HepG2 (cell line): Measurements from ENCODE around the gene GOLGA6C. TPM values are rescaled to one million over a fixed set of nuclear protein-coding genes. Genes with fewer than 3 reads are reported as not detected.

Experiments
- ATAC-seq: fragments of 200-7000 bp; cut with Tn5 transposase; 3 replicates; pipeline ENCODE4 v1.9.1; 2020; ENCODE audit warnings: mild to moderate bottlenecking, moderate library complexity
- BruUV-seq: library from RNA; stranded (reverse); fragments of 400-500 nt; replicated peaks from 2 replicates; lab custom pipeline; 2021; lab: Mats Ljungman, UMichigan
- CTCF ChIA-PET: fragments of 300-600 bp; formaldehyde crosslinking; extraction: SDS; loops from one replicate; lab custom pipeline; 2021; ENCODE audit warnings: low total read pairs, inconsistent platforms, low intra/inter-chr PET ratio; lab: Yijun Ruan, JAX
- POLR2A ChIA-PET: fragments of 350-600 bp; sonication (Branson Sonifier 250); formaldehyde crosslinking; loops from one replicate; lab custom pipeline; 2020; ENCODE audit warnings: antibody characterized with exemption, inconsistent platforms; lab: Yijun Ruan, JAX
- DNase-seq: peaks from one replicate; pipeline ENCODE4 v3.0.0-alpha.2; 2015; ENCODE audit warnings: low spot score
- FAIRE-seq: peaks from 3 replicates; lab custom pipeline; 2011; peaks lifted over from hg19 to GRCh38; lab: Jason Lieb, UNC
- H2AFZ ChIP-seq: one replicate; pipeline ENCODE4 v1.6.1; 2011; ENCODE audit warnings: low read length, inconsistent platforms
- H3K27ac ChIP-seq: fragments of 300-600 bp; 3 replicates; pipeline ENCODE4 v1.8.0; 2011; ENCODE audit warnings: mixed run types, mild to moderate bottlenecking, mixed read lengths, low read length, inconsistent platforms; ENCODE audit not compliant: insufficient read depth; ENCODE audit errors: extremely low read length
- H3K27me3 ChIP-seq, 2 experiments: fragments of 200-600 bp in 1 of 2; 2 replicates in 1 of 2; 3 replicates in 1 of 2; pipeline versions ENCODE4 v1.6.0 to v1.8.0; 2011; ENCODE audit warnings: low read length in 2 of 2, mild to moderate bottlenecking in 2 of 2, moderate library complexity in 2 of 2, inconsistent platforms in 1 of 2; ENCODE audit not compliant: insufficient read depth in 2 of 2, control insufficient read depth in 1 of 2
- H3K36me3 ChIP-seq, 2 experiments: fragments of 200-600 bp in 1 of 2; replicated peaks in 1 of 2; 2 replicates in 1 of 2; 3 replicates in 1 of 2; pipeline versions ENCODE4 v1.5.1 to v1.8.0; 2011; ENCODE audit warnings: low read length in 2 of 2, inconsistent platforms in 1 of 2; ENCODE audit not compliant: insufficient read depth in 2 of 2, control insufficient read depth in 1 of 2
- H3K4me1 ChIP-seq: 2 replicates; pipeline ENCODE4 v1.5.1; 2012; ENCODE audit warnings: low read length, inconsistent platforms; ENCODE audit not compliant: insufficient read depth
- H3K4me2 ChIP-seq: 2 replicates; pipeline ENCODE4 v1.6.0; 2011; ENCODE audit warnings: low read depth, low read length, inconsistent platforms
- H3K4me3 ChIP-seq, 3 experiments: fragments of 200-600 bp in 1 of 3; sonication (generic), shearing (Covaris generic) in 1 of 3; replicated peaks in 1 of 3; 2 replicates each; pipeline ENCODE4 v1.5.1; 2011 to 2016; ENCODE audit warnings: low read length in 3 of 3, inconsistent platforms in 2 of 3, low read depth in 2 of 3, mild to moderate bottlenecking in 2 of 3, control low read depth in 1 of 3, mixed read lengths in 1 of 3; ENCODE audit not compliant: insufficient read depth in 1 of 3
- H3K79me2 ChIP-seq: one replicate; pipeline ENCODE4 v1.6.1; 2011; ENCODE audit warnings: low read length, inconsistent platforms; ENCODE audit not compliant: insufficient read depth
- H3K9ac ChIP-seq: 2 replicates; pipeline ENCODE4 v1.6.0; 2011; ENCODE audit warnings: mild to moderate bottlenecking, low read depth, low read length, inconsistent platforms; ENCODE audit not compliant: insufficient read depth
- H3K9me3 ChIP-seq: 2 replicates; pipeline ENCODE4 v1.5.1; 2012; ENCODE audit warnings: mild to moderate bottlenecking, low read length
- H4K20me1 ChIP-seq: 2 replicates; pipeline ENCODE4 v1.6.0; 2011; ENCODE audit warnings: inconsistent platforms, mild to moderate bottlenecking, low read length, moderate library complexity; ENCODE audit not compliant: insufficient read depth
- AKAP8 ChIP-seq: sonication (generic); formaldehyde crosslinking; IDR thresholded peaks from 2 replicates; pipeline ENCODE4 v1.5.1; 2020; ENCODE audit warnings: mild to moderate bottlenecking, missing genetic modification reagents
- CHD2 ChIP-seq: IDR thresholded peaks from 2 replicates; pipeline ENCODE4 v1.6.1; 2011; ENCODE audit warnings: low read depth, low read length, improper control_type of control experiment
- KDM1A ChIP-seq: IDR thresholded peaks from 2 replicates; pipeline ENCODE4 v1.6.1; 2016; ENCODE audit warnings: missing compliant biosample characterization
- NR2F1 ChIP-seq, 2 experiments: fragments of 450-650 bp in 1 of 2; formaldehyde crosslinking in 1 of 2; IDR thresholded peaks; 2 replicates each; pipeline versions ENCODE4 v1.5.0 to v1.6.1; 2016 to 2020; ENCODE audit warnings: mild to moderate bottlenecking in 1 of 2, missing compliant biosample characterization in 1 of 2, missing genetic modification reagents in 1 of 2, moderate library complexity in 1 of 2
- PHF21A ChIP-seq: sonication (generic); formaldehyde crosslinking; IDR thresholded peaks from 2 replicates; pipeline ENCODE4 v1.5.0; 2020; ENCODE audit warnings: mild to moderate bottlenecking, missing genetic modification reagents
- RXRA ChIP-seq: sonication (generic); formaldehyde crosslinking; IDR thresholded peaks from 2 replicates; pipeline ENCODE4 v1.5.1; 2020; ENCODE audit warnings: missing genetic modification reagents
- RXRB ChIP-seq: IDR thresholded peaks from 2 replicates; pipeline ENCODE4 v1.6.1; 2016; ENCODE audit warnings: borderline replicate concordance, missing genetic modification reagents, missing compliant biosample characterization
- THRA ChIP-seq: sonication (generic); formaldehyde crosslinking; IDR thresholded peaks from 2 replicates; pipeline ENCODE4 v1.4.0; 2020; ENCODE audit warnings: missing genetic modification reagents, borderline replicate concordance
- ZMYM3 ChIP-seq: sonication (generic); formaldehyde crosslinking; IDR thresholded peaks from 2 replicates; pipeline ENCODE4 v1.5.1; 2020; ENCODE audit warnings: mild to moderate bottlenecking, missing genetic modification reagents
- ZNF44 ChIP-seq: sonication (generic); formaldehyde crosslinking; IDR thresholded peaks from 2 replicates; pipeline ENCODE4 v1.5.1; 2020; ENCODE audit warnings: mild to moderate bottlenecking, missing genetic modification reagents
- ZNF768 ChIP-seq: sonication (generic); formaldehyde crosslinking; IDR thresholded peaks from 2 replicates; pipeline ENCODE4 v1.4.0; 2020; ENCODE audit warnings: missing genetic modification reagents
- WGBS: methylation state at CpG from one replicate; pipeline ENCODE4 v1.1.6; 2017; ENCODE audit warnings: low lambda C conversion rate; 5-methylcytosine and 5-hydroxymethylcytosine counted together
- in situ Hi-C: cut with HindIII; loops from 2 replicates; pipeline ENCODE4 v1.10.0; 2017; ENCODE audit warnings: low pct_unique_long_range_greater_than_20kb; ENCODE audit not compliant: extremely low pct_ligation_motif_present
- intact Hi-C: fragments of 100-400 bp; cut with micrococcal nuclease; formaldehyde crosslinking; loops from one replicate; pipeline ENCODE4 v1.10.0; 2022; ENCODE audit not compliant: unreplicated experiment
- polyA plus RNA-seq, 8 experiments: library from polyadenylated mRNA; depleted of rRNA in 3 of 8; stranded (reverse) in 7 of 8; unstranded in 1 of 8; fragments of >200 nt; fragmentation: Illumina TruSeq in 4 of 8; extraction: Trizol in 4 of 8; gene quantifications; 2 replicates each; pipeline versions ENCODE4 v1.2.1 to v1.2.3, GENCODE V29; 2011 to 2016; ENCODE audit warnings: low read depth in 4 of 8, missing spikeins in 1 of 8, mixed read lengths in 1 of 8; ENCODE audit not compliant: insufficient read depth in 1 of 8
- total RNA-seq, 5 experiments: library from RNA; depleted of rRNA; stranded (reverse); fragments of >200 nt; fragmentation: Illumina TruSeq; extraction: Trizol; gene quantifications; 2 replicates each; pipeline ENCODE4 v1.2.3, GENCODE V29; 2016; ENCODE audit warnings: low read depth in 1 of 5
- TF ChIP-seq, protein P1 (sequence below): sonication (generic); formaldehyde crosslinking; IDR thresholded peaks from 2 replicates; pipeline ENCODE4 v1.5.1; 2020; ENCODE audit warnings: mild to moderate bottlenecking, missing genetic modification reagents, moderate library complexity
- TF ChIP-seq, protein P2 (sequence below): sonication (generic); formaldehyde crosslinking; IDR thresholded peaks from 2 replicates; pipeline ENCODE4 v1.5.0; 2020; ENCODE audit warnings: missing genetic modification reagents, mild to moderate bottlenecking, borderline replicate concordance

Gene GOLGA6C
- total and polyA plus RNA-seq, 2 of the 13 experiments (the other 11 are each of a cell fraction or from before 2014, with no cell fraction given), result not detected

DNA sequence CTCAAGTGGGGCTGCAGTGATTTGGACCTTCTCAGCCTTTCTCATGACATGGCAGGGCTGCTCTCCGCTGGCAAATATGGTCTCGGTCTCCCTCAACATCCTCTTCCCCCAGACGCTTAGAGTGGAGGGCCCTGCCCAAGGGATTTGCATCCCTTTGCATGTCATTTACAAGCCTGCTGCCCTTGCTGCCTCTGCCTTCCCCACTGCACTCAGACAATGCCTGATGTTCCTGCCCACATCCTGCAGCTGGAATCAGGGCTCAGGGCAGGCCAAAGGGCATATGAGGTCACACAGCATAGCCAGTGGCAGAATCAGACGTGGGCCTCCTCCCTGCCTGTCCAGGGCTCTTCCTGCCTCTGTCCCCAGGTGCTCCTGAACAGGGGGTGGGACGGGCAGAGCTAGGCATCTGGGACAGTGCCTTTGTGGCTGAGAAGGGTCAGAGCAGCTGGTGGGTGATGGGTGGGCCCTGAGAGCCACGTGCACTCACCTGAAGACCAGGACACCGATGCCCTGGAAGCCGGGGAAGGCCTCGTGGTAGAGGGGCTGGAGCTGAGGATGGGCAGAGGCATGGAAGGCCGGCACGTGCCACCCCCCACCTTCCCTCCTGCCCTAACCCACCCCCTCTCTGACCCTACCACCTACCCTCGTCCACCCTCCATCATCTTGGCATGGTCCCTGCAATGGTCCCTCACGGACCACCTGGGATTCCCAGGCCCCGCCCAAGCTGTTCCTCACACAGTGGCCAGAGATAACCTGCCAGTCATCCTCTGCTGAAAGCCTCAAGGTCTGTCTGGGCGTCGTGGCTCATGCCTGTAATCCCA lies 27.4 kb upstream of the GOLGA6C start:
- Histone ChIP-seq H3K79me2 (no peaks in the 10 kb centered on the region), H3K9ac (no peak overlapping the region), H3K4me2 (no peak overlapping the region), H2AFZ (no peak overlapping the region)
- ATAC-seq, result peak; percentile 57
- intact Hi-C loops, result no loop called here
- FAIRE-seq, result no peak
- 39% methylated on average over 8 of the region's 16 CpGs for WGBS
- BruUV-seq, result no TSS peak
- no peak for TF ChIP-seq ZNF44
- TF ChIP-seq RXRB (CRISPR knock-in tag), result peak; percentile 72
- no peak for TF ChIP-seq KDM1A
- TF ChIP-seq, protein P1, sequence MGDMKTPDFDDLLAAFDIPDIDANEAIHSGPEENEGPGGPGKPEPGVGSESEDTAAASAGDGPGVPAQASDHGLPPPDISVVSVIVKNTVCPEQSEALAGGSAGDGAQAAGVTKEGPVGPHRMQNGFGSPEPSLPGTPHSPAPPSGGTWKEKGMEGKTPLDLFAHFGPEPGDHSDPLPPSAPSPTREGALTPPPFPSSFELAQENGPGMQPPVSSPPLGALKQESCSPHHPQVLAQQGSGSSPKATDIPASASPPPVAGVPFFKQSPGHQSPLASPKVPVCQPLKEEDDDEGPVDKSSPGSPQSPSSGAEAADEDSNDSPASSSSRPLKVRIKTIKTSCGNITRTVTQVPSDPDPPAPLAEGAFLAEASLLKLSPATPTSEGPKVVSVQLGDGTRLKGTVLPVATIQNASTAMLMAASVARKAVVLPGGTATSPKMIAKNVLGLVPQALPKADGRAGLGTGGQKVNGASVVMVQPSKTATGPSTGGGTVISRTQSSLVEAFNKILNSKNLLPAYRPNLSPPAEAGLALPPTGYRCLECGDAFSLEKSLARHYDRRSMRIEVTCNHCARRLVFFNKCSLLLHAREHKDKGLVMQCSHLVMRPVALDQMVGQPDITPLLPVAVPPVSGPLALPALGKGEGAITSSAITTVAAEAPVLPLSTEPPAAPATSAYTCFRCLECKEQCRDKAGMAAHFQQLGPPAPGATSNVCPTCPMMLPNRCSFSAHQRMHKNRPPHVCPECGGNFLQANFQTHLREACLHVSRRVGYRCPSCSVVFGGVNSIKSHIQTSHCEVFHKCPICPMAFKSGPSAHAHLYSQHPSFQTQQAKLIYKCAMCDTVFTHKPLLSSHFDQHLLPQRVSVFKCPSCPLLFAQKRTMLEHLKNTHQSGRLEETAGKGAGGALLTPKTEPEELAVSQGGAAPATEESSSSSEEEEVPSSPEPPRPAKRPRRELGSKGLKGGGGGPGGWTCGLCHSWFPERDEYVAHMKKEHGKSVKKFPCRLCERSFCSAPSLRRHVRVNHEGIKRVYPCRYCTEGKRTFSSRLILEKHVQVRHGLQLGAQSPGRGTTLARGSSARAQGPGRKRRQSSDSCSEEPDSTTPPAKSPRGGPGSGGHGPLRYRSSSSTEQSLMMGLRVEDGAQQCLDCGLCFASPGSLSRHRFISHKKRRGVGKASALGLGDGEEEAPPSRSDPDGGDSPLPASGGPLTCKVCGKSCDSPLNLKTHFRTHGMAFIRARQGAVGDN (CRISPR knock-in tag), result peak; percentile 26; the same call in 1 of the 2 replicates
- no peak for TF ChIP-seq PHF21A
- TF ChIP-seq THRA, result peak; percentile 86; the same call in 1 of the 2 replicates
- TF ChIP-seq ZMYM3 (CRISPR knock-in tag), result 0 out of 2 replicates have a peak, but pooled peaks have one; percentile 10
- peak; percentile 81 for TF ChIP-seq RXRA
- peak; percentile 86 for TF ChIP-seq ZNF768 (CRISPR knock-in tag)
- TF ChIP-seq CHD2, result no peak
- no peak for TF ChIP-seq AKAP8 (CRISPR knock-in tag)
- 0 out of 4 replicates have a peak, but pooled peaks of 1 of the 2 experiments have one; percentile 10 for TF ChIP-seq NR2F1 (CRISPR knock-in tag; IDR thresholded peaks at IDR 0.05)
- TF ChIP-seq, protein P2, sequence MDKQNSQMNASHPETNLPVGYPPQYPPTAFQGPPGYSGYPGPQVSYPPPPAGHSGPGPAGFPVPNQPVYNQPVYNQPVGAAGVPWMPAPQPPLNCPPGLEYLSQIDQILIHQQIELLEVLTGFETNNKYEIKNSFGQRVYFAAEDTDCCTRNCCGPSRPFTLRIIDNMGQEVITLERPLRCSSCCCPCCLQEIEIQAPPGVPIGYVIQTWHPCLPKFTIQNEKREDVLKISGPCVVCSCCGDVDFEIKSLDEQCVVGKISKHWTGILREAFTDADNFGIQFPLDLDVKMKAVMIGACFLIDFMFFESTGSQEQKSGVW, result no peak
- TF ChIP-seq, all 625 proteins: peak for 7
- in situ Hi-C loops, result loop anchor here (25.0 kb wide), 1 partner anchor 532 kb away; no protein-coding TSS in a partner anchor
- Histone ChIP-seq H3K36me3 (no peaks in the 10 kb centered on the region), H3K4me1 (peaks cover 14% of the 10 kb centered on the region; the same call in 1 of the 2 replicates), H3K27ac (no peak overlapping the region), H3K27me3 (peaks cover 5 to 62% of the 10 kb centered on the region in 2 experiments; a peak in 3 of 5 replicates), H3K9me3 (no peaks in the 10 kb centered on the region), H3K4me3 (no peak overlapping the region), H4K20me1 (no peaks in the 10 kb centered on the region)
- POLR2A ChIA-PET, result no interaction called here
- DNase-seq, result no peak
- CTCF ChIA-PET, result no interaction called here
